NCI-H2196 (cell line): ENCODE measurements around the gene HS6ST1.
A peak's percentile ranks its signal among the peaks of the same experiment; 100 is the strongest.

Experiments
- DNase-seq: peaks from one replicate; lab custom pipeline; 2025; ENCODE audit not compliant: unreplicated experiment; lab: John Stamatoyannopoulos, UW

Gene HS6ST1

GRCh38 chr2:128311216-128311754 lies 7.4 kb downstream of the HS6ST1 start:
- DNase-seq: no peak

GRCh38 chr2:128310761-128311160 lies 7.9 kb downstream of the HS6ST1 start:
- DNase-seq: no peak

- DNase-seq: no peak
Measured at GRCh38 chr2:128310094-128310716, 8.5 kb downstream of the HS6ST1 start.

- DNase-seq: peak; percentile 90
Measured at GRCh38 chr2:128309280-128310093, 9.2 kb downstream of the HS6ST1 start.

GRCh38 chr2:128308889-128309279 lies 9.8 kb downstream of the HS6ST1 start:
- no peak for DNase-seq

- no peak for DNase-seq
Measured at GRCh38 chr2:128308284-128308731, 10.4 kb downstream of the HS6ST1 start.

GRCh38 chr2:128307595-128307994 lies 11.1 kb downstream of the HS6ST1 start:
- no peak for DNase-seq

GRCh38 chr2:128306931-128307460 lies 11.7 kb downstream of the HS6ST1 start:
- DNase-seq: no peak

GRCh38 chr2:128306081-128306930 lies 12.4 kb downstream of the HS6ST1 start:
- no peak for DNase-seq

GRCh38 chr2:128305555-128306080 lies 13.1 kb downstream of the HS6ST1 start:
- DNase-seq: peak; percentile 63

GRCh38 chr2:128304715-128305554 lies 13.7 kb downstream of the HS6ST1 start:
- peak; percentile 77 for DNase-seq

GRCh38 chr2:128304330-128304714 lies 14.3 kb downstream of the HS6ST1 start:
- DNase-seq: no peak

GRCh38 chr2:128303911-128304310 lies 14.8 kb downstream of the HS6ST1 start:
- no peak for DNase-seq

GRCh38 chr2:128303095-128303791 lies 15.4 kb downstream of the HS6ST1 start:
- no peak for DNase-seq

- DNase-seq: no peak
Measured at GRCh38 chr2:128302744-128303067, 16.0 kb downstream of the HS6ST1 start.

GRCh38 chr2:128302011-128302743 lies 16.5 kb downstream of the HS6ST1 start:
- no peak for DNase-seq

GRCh38 chr2:128301501-128301966 lies 17.1 kb downstream of the HS6ST1 start:
- no peak for DNase-seq

GRCh38 chr2:128301021-128301420 lies 17.6 kb downstream of the HS6ST1 start:
- DNase-seq: no peak
